Suprapubic skin (tissue), 4 donors: Measurements from ENCODE around the gene MANEA.

Experiments
- POLR2A ChIP-seq, 2 donors: fragments of 450-650 bp; IDR thresholded peaks; one replicate each; pipeline ENCODE4 v1.6.1; 2017; ENCODE audit warnings: antibody characterized with exemption in 2 of 2, mild to moderate bottlenecking in 2 of 2, moderate library complexity in 2 of 2
- POLR2AphosphoS5 ChIP-seq, 3 donors: sonication (generic); formaldehyde crosslinking; IDR thresholded peaks; one replicate each; pipeline ENCODE4 v1.6.1; 2017; ENCODE audit warnings: antibody characterized with exemption in 3 of 3
- TF ChIP-seq, protein P1 (sequence below), 2 donors: fragments of 200-600 bp in 1 of 2; fragments of 450-650 bp in 1 of 2; sonication (generic) in 1 of 2; IDR thresholded peaks; one replicate each; pipeline ENCODE4 v1.5.1; 2016 to 2019; ENCODE audit warnings: antibody characterized with exemption in 2 of 2, mild to moderate bottlenecking in 1 of 2, moderate library complexity in 1 of 2

DNA sequence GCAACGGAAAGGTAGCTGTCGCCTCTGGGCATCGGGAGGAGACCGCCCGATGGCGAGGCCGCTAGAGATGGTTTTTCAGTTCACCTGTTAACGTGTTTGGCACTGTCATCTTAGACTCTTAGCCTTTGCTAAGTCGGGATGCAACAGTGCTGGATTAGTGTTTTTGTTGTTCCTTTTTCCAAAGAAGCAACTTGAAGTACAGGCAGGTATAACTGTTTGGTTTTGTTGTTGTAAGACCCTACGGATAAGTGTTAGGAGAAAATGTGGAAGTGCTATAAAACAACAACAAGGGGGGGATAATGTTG is 723 bp downstream of the MANEA start:
- TF ChIP-seq, protein P1, sequence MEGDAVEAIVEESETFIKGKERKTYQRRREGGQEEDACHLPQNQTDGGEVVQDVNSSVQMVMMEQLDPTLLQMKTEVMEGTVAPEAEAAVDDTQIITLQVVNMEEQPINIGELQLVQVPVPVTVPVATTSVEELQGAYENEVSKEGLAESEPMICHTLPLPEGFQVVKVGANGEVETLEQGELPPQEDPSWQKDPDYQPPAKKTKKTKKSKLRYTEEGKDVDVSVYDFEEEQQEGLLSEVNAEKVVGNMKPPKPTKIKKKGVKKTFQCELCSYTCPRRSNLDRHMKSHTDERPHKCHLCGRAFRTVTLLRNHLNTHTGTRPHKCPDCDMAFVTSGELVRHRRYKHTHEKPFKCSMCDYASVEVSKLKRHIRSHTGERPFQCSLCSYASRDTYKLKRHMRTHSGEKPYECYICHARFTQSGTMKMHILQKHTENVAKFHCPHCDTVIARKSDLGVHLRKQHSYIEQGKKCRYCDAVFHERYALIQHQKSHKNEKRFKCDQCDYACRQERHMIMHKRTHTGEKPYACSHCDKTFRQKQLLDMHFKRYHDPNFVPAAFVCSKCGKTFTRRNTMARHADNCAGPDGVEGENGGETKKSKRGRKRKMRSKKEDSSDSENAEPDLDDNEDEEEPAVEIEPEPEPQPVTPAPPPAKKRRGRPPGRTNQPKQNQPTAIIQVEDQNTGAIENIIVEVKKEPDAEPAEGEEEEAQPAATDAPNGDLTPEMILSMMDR (IDR thresholded peaks at IDR 0.05): no peak
- TF ChIP-seq POLR2A (IDR thresholded peaks at IDR 0.05): no peak
- TF ChIP-seq POLR2AphosphoS5 (IDR thresholded peaks at IDR 0.05): no peak
